ENCODE measurements around the gene HLTF.

Gene HLTF

DNA sequence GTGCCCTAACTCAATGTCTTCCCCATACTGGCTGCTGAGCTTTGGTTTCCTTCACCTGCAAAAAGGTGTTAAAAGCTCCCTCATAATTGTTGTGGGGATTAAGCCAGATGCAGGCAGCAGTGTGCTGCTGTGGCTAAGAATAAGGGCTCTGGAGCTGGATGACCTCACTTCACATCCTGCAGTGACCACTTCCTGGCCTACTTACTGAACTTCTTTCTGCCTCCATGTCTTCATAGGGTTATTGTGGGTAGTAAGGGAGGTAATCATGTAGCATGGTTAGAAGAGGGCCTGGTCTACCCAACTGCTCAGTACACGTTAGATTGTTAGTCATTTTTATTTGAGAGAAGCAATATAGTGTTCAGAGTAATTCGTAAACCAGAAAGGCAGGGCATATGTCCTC lies 76.6 kb downstream of the HLTF start:
- H3K27ac ChIP-seq: no peak overlapping the region
- no peak for TF ChIP-seq ZFX (IDR thresholded peaks at IDR 0.05; ENCODE audit: borderline replicate concordance)
- TF ChIP-seq, protein P1, sequence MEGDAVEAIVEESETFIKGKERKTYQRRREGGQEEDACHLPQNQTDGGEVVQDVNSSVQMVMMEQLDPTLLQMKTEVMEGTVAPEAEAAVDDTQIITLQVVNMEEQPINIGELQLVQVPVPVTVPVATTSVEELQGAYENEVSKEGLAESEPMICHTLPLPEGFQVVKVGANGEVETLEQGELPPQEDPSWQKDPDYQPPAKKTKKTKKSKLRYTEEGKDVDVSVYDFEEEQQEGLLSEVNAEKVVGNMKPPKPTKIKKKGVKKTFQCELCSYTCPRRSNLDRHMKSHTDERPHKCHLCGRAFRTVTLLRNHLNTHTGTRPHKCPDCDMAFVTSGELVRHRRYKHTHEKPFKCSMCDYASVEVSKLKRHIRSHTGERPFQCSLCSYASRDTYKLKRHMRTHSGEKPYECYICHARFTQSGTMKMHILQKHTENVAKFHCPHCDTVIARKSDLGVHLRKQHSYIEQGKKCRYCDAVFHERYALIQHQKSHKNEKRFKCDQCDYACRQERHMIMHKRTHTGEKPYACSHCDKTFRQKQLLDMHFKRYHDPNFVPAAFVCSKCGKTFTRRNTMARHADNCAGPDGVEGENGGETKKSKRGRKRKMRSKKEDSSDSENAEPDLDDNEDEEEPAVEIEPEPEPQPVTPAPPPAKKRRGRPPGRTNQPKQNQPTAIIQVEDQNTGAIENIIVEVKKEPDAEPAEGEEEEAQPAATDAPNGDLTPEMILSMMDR (IDR thresholded peaks at IDR 0.05): no peak

DNA sequence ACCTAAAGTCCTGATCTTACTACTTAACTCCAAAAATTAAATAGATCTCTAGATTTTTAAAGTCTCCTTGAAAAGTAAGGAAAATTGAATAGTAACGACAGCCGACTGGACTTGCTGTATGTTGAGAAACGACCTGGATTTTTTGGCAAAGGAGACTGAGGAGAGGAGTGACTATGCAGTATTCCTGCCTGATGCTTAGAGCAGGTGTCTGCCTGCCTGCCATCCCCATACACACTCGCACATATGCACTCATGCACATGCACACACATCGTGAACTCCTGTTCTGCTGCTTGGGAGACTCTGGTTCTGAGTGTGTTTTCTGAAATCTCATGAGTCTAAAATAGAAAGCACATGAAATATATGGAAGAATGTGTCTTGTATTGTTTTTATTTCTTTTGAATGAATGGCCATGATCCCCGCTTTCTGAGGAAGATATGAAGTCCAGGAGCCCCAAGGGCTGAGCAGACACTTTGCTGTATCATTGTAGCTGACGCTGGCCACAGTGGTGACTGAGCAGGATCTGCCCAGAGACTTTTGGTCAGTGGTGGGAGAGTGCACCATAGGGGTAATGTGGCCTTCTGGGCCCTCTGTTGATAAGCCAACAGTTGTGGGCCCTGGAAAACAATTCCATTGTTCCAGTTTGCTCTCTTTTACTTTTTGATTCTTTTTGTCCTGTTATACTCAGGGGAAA lies 78.6 kb downstream of the HLTF start:
- TF ChIP-seq, protein P1 (IDR thresholded peaks at IDR 0.05): no peak
- TF ChIP-seq ZFX (IDR thresholded peaks at IDR 0.05; ENCODE audit: borderline replicate concordance): no peak
- no peak overlapping the region for H3K27ac ChIP-seq

DNA sequence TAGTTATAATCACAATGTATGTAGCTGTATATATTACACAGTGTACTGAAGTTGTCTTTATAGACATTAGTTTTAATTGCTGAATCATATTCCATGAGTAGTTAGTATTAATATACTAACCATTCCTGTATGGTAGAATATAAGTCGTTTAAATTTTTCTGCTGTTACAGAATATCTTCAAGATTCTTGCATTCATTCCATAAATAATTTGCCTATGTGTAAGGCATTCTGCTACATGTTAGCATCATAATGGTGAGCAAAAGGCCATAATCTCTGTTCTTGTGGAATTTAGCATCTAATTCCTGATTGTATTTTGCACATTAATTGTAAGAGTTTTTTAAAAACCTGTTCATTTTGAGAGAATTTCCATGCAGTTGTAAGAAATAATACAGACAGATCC lies 80.9 kb downstream of the HLTF start:
- H3K27ac ChIP-seq: no peak overlapping the region
- TF ChIP-seq, protein P1 (IDR thresholded peaks at IDR 0.05): no peak
- TF ChIP-seq ZFX (IDR thresholded peaks at IDR 0.05; ENCODE audit: borderline replicate concordance): no peak

DNA sequence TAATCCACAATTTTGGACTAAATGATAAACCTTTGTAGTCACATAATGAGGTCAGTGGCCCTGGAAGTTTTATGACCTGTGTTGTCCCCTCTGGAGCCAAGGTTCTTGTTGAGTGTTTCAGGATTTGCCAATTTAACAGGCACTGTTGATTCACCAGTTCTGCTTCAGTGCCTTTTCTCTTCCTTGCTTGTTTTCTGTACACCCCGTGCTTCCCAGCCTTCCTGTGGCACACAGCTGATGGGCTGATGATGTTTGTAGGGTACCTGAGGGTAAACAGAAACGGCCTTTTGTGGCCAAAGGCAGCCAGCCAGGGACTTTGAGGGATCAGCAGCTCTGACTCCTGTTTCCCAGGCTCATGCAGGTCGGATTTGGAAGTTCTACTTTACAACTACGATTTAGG lies 81.7 kb downstream of the HLTF start:
- no peak overlapping the region for H3K27ac ChIP-seq
- TF ChIP-seq ZFX (IDR thresholded peaks at IDR 0.05; ENCODE audit: borderline replicate concordance): no peak
- TF ChIP-seq, protein P1 (IDR thresholded peaks at IDR 0.05): no peak

DNA sequence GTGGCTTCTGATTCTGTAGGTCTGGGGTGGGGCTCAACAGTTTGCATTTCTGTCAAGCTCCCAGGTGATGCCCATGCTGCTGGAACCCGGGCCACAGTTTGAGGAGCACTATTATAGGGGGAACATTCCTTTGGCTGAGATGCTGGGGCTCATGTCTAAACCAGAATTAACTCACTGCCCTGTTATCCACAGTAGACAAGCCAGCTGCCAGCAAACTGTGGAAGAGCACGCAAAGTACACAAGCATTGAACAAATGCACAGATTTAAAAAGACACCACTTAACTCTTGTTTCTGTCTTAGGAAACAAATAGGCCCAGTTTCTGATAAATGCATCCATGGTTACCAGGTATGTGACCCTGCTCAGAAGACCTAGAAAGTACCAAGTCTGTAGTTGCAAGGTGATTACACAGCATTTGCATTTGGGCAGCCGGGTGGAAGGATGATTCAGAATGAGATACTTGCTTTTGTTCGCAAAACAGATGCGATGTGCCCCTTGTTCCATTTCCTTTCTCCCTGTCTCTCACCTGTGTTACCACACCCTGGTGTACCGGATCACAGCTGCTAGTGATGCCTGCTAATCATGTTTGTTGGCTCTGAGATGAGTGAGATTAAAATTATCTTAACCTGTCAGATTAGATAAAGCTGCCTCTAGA lies 82.6 kb downstream of the HLTF start:
- TF ChIP-seq, protein P1 (IDR thresholded peaks at IDR 0.05): no peak
- no peak for TF ChIP-seq ZFX (IDR thresholded peaks at IDR 0.05; ENCODE audit: borderline replicate concordance)
- H3K27ac ChIP-seq: no peak overlapping the region

DNA sequence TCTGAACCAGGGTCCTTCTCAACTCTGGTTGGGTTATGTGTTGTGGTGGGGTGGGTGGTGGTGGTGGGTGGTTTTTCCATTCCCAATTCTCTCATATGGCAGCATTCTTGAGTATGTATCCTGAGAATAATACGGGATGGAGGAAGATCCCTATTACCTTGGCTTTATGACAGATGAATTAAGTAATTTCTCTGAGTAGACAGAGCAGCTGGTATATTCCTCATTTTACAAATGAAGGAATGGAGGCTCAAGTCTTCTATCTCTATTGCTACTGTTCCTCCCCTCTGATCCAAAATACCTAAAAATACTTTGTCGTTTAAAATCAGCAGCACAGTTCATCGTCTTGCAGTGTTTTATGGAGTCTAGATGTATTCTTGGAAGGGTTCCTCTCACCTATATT lies 84.6 kb downstream of the HLTF start:
- TF ChIP-seq, protein P1 (IDR thresholded peaks at IDR 0.05): no peak
- TF ChIP-seq ZFX (IDR thresholded peaks at IDR 0.05; ENCODE audit: borderline replicate concordance): no peak
- H3K27ac ChIP-seq: no peak overlapping the region

DNA sequence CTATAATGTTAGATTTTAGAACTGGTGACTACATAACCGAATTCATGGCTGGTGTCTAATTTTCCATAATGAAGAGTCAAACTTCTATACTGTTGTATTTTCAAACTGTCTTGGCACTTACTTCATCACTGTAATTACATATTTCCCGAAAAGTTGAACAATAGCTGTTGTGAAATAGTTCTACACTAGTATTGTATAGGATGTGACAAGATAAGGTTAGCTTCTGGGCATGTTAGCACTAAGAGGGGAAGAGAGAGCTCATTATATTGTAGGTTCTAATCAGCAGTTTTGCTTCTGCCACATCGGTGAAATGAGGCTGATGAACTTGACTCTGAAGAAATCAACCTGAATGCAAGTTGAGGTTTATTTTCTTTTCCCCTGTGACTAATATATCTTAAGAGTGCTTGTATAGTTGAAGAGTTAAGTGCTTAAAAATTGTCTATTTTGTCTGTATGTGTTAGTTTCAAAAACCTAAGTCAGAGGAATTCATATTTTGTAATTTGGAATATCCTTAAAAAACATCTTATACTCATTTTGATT lies 86.1 kb downstream of the HLTF start:
- no peak overlapping the region for H3K27ac ChIP-seq
- TF ChIP-seq ZFX (IDR thresholded peaks at IDR 0.05; ENCODE audit: borderline replicate concordance): no peak
- TF ChIP-seq, protein P1 (IDR thresholded peaks at IDR 0.05): no peak
